Measurements from ENCODE around the gene HINFP.

HINFP gene
- 24.0 to 56.4 (median 29.3) reads per million in 9 experiments for total RNA-seq

GRCh38 chr11:119121008-119121810 is at the start of gene HINFP:
Gene HINFP (plus strand): TSS chr11:119121580. CDS start chr11:119126945, 5,365 bp downstream.
- ATAC-seq (replicated peaks), result peak; percentile 97
- peak; percentile 97 to 99 (median 98) for DNase-seq
- Mint-ChIP-seq H3K4me1 (ENCODE audit: low read depth in 2 of 2) (peaks cover 25 to 38% of the 10 kb centered on the region in 2 donors), H3K4me3 (peak within 1 kb of the TSS; percentile 85 to 91), H3K27ac (peak within 1 kb of the TSS; percentile 81 to 94), H3K9me3 (no peaks in the 10 kb centered on the region), H3K36me3 (ENCODE audit: insufficient read depth) (peaks cover 22% of the 10 kb centered on the region), H3K27me3 (no peaks in the 10 kb centered on the region)

GRCh38 chr11:119077839-119078238 is 43.5 kb upstream of the HINFP start:
- Mint-ChIP-seq H3K27ac (no peak overlapping the region), H3K9me3 (no peaks in the 10 kb centered on the region), H3K27me3 (no peaks in the 10 kb centered on the region), H3K4me1 (ENCODE audit: low read depth in 2 of 2) (peaks cover under 1 to 1% of the 10 kb centered on the region in 2 donors), H3K4me3 (no peak overlapping the region), H3K36me3 (ENCODE audit: insufficient read depth) (peaks cover 85% of the 10 kb centered on the region)
- DNase-seq (no peak), ATAC-seq (replicated peaks) (no peak)

GRCh38 chr11:119078675-119079420 is 42.5 kb upstream of the HINFP start:
- Mint-ChIP-seq H3K27me3 (no peaks in the 10 kb centered on the region), H3K27ac (no peak overlapping the region), H3K4me1 (ENCODE audit: low read depth in 2 of 2) (no peaks in the 10 kb centered on the region), H3K36me3 (ENCODE audit: insufficient read depth) (peaks cover 75% of the 10 kb centered on the region), H3K4me3 (no peak overlapping the region), H3K9me3 (no peaks in the 10 kb centered on the region)
- DNase-seq, result no peak
- no peak for ATAC-seq (replicated peaks)

DNA sequence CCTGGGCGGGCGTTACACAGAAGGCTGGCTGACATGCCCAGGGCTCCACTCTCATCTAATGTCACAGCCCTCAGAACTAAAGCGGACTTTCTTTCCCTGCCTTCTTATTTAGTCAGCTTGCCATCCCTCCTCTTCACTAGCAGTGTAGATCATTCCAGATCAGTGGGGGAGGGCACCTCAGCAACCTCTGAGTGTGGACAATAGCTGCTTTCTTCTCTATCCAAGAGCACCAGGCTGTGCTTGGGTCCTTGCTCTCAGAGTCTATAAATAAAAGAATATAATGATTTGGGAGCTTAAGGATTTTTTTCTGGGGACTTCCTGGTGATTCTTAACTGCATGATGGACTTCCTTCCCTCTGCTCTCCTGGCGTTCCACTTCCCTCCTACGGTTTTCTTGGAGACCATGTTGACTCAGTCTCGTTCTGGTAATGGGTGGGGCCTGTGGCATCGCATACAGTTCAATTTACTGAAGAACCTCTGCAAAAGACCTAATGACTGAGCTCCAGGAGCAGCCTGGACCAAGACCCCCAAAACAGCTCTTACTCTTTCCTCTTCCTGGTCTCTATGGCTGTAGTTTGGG is 39.6 kb upstream of the HINFP start:
- DNase-seq (no peak), ATAC-seq (replicated peaks) (no peak)
- H3K9me3 Mint-ChIP-seq, result no peaks in the 10 kb centered on the region
- H3K4me3 Mint-ChIP-seq, result no peak overlapping the region
- H3K36me3 Mint-ChIP-seq (ENCODE audit: insufficient read depth), result peaks cover 58% of the 10 kb centered on the region
- peak overlapping the region in 1 of 2 donors; percentile 25 for H3K27ac Mint-ChIP-seq
- peaks cover 5 to 8% of the 10 kb centered on the region in 2 donors for H3K4me1 Mint-ChIP-seq (ENCODE audit: low read depth in 2 of 2)
- no peaks in the 10 kb centered on the region for H3K27me3 Mint-ChIP-seq

GRCh38 chr11:119084663-119085436 is 36.5 kb upstream of the HINFP start, which contains the start of gene HMBS:
Gene HMBS (plus strand): TSS chr11:119084881. CDS start chr11:119085034, 153 bp downstream.
- Mint-ChIP-seq H3K27me3 (no peaks in the 10 kb centered on the region), H3K9me3 (no peaks in the 10 kb centered on the region), H3K4me3 (peak within 1 kb of the TSS; percentile 92 to 93), H3K4me1 (ENCODE audit: low read depth in 2 of 2) (peaks cover 11 to 12% of the 10 kb centered on the region in 2 donors), H3K36me3 (ENCODE audit: insufficient read depth) (peaks cover 31% of the 10 kb centered on the region), H3K27ac (peak within 1 kb of the TSS; percentile 91 to 93)
- ATAC-seq (replicated peaks), result peak; percentile 96
- peak; percentile 90 to 93 (median 91) for DNase-seq

DNA sequence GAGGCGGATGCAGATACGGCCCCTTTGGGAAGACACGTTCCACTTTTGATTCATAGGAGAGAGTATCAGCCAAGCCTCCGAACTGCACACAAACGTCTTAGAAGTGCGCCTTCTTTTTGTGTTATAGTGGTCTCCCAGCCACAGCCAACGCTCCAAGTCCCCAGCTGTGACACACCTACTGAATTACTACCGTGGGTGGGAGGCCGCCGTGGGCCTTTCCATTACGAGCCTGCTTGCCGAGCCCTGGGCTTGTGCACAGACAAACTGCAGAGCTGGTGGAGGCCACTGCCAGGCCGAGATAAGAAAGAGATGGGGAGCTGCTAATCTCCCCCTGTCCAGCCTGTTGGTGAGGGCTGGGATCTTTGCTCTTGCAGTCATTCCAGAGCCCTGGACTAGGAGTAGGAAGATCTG is 35.9 kb upstream of the HINFP start:
- no peak for ATAC-seq (replicated peaks)
- peak overlapping the region; percentile 92 to 93 for H3K4me3 Mint-ChIP-seq
- no peaks in the 10 kb centered on the region for H3K27me3 Mint-ChIP-seq
- no peaks in the 10 kb centered on the region for H3K9me3 Mint-ChIP-seq
- H3K4me1 Mint-ChIP-seq (ENCODE audit: low read depth in 2 of 2), result peaks cover 11 to 12% of the 10 kb centered on the region in 2 donors
- peak overlapping the region; percentile 91 to 93 for H3K27ac Mint-ChIP-seq
- DNase-seq, result no peak
- peaks cover 25% of the 10 kb centered on the region for H3K36me3 Mint-ChIP-seq (ENCODE audit: insufficient read depth)

DNA sequence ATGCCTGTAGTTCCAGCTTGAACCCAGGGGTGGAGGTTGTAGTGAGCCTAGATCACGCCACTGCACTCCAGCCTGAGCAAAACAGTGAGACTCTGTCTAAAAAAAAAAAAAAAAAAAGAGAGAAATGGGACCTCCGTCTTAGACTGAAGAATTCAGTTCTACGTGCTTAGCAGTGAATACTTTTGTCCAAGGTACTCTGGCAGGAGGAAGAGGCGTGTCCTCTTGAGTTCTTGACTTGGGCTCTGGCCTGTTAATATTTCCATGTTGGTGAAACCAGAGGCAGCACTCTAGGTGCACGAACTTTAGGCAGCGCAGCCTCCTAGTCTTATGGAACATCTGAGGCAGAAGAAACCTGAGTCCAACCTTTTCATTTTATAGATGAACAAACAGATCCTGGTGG is 34.3 kb upstream of the HINFP start:
- ATAC-seq (replicated peaks) (no peak), DNase-seq (no peak)
- Mint-ChIP-seq H3K27ac (no peak overlapping the region), H3K9me3 (no peaks in the 10 kb centered on the region), H3K4me1 (ENCODE audit: low read depth in 2 of 2) (peaks cover 12 to 14% of the 10 kb centered on the region in 2 donors), H3K27me3 (no peaks in the 10 kb centered on the region), H3K36me3 (ENCODE audit: insufficient read depth) (peaks cover 19% of the 10 kb centered on the region), H3K4me3 (no peak overlapping the region)

GRCh38 chr11:119087747-119088241 is 33.6 kb upstream of the HINFP start:
- Mint-ChIP-seq H3K27me3 (no peaks in the 10 kb centered on the region), H3K36me3 (ENCODE audit: insufficient read depth) (peaks cover 25% of the 10 kb centered on the region), H3K9me3 (no peaks in the 10 kb centered on the region), H3K27ac (peak overlapping the region in 1 of 2 donors; percentile 41), H3K4me3 (no peak overlapping the region), H3K4me1 (ENCODE audit: low read depth in 2 of 2) (peaks cover 18 to 21% of the 10 kb centered on the region in 2 donors)
- no peak for ATAC-seq (replicated peaks)
- no peak for DNase-seq

DNA sequence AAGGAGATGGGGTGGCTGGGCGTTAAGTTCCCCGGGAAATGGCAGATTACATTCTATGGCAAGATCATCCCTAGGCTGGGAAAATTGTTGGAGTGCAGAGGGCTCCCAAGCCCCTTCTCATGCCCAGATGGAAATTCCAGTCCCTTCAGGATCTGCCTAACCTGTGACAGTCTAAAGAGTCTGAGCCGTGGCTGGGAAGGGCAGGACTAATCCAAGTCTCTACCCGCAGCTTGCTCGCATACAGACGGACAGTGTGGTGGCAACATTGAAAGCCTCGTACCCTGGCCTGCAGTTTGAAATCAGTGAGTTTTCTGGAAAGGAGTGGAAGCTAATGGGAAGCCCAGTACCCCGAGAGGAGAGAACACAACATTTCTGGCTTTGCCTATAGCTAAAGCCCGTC is 33.0 kb upstream of the HINFP start:
- peaks cover 25% of the 10 kb centered on the region for H3K36me3 Mint-ChIP-seq (ENCODE audit: insufficient read depth)
- H3K4me3 Mint-ChIP-seq, result no peak overlapping the region
- no peaks in the 10 kb centered on the region for H3K27me3 Mint-ChIP-seq
- no peak for DNase-seq
- no peak for ATAC-seq (replicated peaks)
- no peak overlapping the region for H3K27ac Mint-ChIP-seq
- no peaks in the 10 kb centered on the region for H3K9me3 Mint-ChIP-seq
- H3K4me1 Mint-ChIP-seq (ENCODE audit: low read depth in 2 of 2), result peaks cover 23 to 26% of the 10 kb centered on the region in 2 donors

DNA sequence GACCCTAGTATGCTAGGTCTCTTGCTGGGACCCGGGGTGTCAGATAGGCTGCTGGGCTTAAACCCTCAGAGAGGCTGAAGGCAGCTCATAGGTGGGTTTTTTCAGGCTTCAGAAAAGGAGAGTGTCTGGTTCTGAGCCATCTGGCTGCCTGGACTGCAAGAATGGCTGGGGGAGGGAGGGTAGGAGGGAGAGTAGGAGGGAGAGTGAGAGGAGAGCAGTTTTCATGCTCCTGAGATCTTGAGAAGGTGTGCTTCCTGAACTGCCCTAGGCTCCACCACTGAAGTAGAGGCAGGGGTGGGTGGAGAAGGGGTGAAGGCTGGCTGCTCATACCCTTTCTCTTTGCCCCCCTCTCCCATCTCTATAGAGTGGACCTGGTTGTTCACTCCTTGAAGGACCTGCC is 32.1 kb upstream of the HINFP start:
- Mint-ChIP-seq H3K27me3 (no peaks in the 10 kb centered on the region), H3K36me3 (ENCODE audit: insufficient read depth) (peaks cover 34% of the 10 kb centered on the region), H3K4me3 (no peak overlapping the region), H3K9me3 (no peaks in the 10 kb centered on the region), H3K27ac (no peak overlapping the region), H3K4me1 (ENCODE audit: low read depth in 2 of 2) (peaks cover 29 to 33% of the 10 kb centered on the region in 2 donors)
- no peak for ATAC-seq (replicated peaks)
- DNase-seq, result no peak

DNA sequence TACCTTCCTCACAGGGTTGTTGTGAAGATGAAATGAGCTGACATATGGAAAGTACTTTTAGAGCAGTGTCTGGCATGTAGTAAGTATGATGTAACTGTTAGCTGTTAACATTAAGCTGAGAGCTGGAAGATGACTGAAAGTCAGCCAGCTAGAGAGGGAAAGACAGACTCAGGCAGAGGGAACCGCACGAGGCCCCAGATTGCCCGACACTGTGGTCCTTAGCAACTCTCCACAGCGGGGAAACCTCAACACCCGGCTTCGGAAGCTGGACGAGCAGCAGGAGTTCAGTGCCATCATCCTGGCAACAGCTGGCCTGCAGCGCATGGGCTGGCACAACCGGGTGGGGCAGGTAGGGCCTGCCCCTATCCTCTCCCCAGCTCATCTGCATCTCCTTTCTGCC is 30.2 kb upstream of the HINFP start:
- ATAC-seq (replicated peaks) (no peak), DNase-seq (no peak)
- H3K36me3 Mint-ChIP-seq (ENCODE audit: insufficient read depth), result peaks cover 42% of the 10 kb centered on the region
- no peaks in the 10 kb centered on the region for H3K27me3 Mint-ChIP-seq
- H3K9me3 Mint-ChIP-seq, result no peaks in the 10 kb centered on the region
- no peak overlapping the region for H3K4me3 Mint-ChIP-seq
- peaks cover 31 to 39% of the 10 kb centered on the region in 2 donors for H3K4me1 Mint-ChIP-seq (ENCODE audit: low read depth in 2 of 2)
- no peak overlapping the region for H3K27ac Mint-ChIP-seq

DNA sequence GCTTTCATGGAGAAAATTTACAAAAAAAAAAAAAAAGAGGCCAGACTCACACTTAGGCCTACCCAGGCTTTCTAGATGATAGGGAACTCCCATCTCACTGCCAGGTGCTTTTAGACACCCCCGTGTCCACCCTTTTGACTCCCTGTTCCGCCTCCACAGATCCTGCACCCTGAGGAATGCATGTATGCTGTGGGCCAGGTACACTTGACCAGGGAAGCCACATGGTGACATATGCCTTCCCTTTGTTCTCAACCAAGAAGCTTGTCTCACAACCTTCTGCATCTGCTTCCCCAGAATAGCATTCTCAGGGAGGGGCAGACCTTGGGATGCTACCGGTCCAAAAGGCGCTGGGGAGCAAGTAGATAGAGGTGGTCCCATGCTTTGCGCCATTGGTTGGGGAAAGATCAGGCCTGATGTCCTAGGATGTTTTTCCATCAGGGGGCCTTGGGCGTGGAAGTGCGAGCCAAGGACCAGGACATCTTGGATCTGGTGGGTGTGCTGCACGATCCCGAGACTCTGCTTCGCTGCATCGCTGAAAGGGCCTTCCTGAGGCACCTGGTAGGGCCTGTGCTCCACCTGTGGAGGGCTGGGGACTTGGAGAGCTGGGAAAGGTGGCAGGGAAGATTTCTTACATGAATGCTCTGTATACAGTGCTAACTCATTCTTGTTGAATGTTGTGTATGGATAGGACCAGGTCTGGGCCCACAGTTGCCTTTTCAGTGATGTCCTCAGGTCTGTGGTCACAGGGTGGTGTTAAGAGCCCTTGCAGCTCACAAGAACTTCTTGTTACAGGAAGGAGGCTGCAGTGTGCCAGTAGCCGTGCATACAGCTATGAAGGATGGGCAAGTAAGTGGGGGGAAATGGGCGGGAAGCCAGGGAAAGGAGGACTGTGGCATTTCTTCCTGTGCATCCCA is 29.2 kb upstream of the HINFP start:
- H3K27me3 Mint-ChIP-seq, result no peaks in the 10 kb centered on the region
- ATAC-seq (replicated peaks), result no peak
- H3K36me3 Mint-ChIP-seq (ENCODE audit: insufficient read depth), result peaks cover 43% of the 10 kb centered on the region
- no peak for DNase-seq
- H3K4me3 Mint-ChIP-seq, result peak overlapping the region in 1 of 2 donors; percentile 44
- H3K9me3 Mint-ChIP-seq, result no peaks in the 10 kb centered on the region
- H3K4me1 Mint-ChIP-seq (ENCODE audit: low read depth in 2 of 2), result peaks cover 31 to 41% of the 10 kb centered on the region in 2 donors
- H3K27ac Mint-ChIP-seq, result peak overlapping the region in 1 of 2 donors; percentile 35
